SJSA1 (cell line): ENCODE data around the gene HPSE2. TPM values are rescaled to one million over a fixed set of nuclear protein-coding genes. Genes with fewer than 3 reads are reported as not detected.
"Not testable (repeated sequence)": the region's sequence is repeated elsewhere in the genome, so short reads cannot be mapped to it uniquely, and the experiment has no call there.

Experiments
- DNase-seq, 2 experiments: peaks; one replicate each; pipeline ENCODE4 v3.0.0-alpha.2; 2015 to 2020; ENCODE audit warnings: low spot score in 2 of 2, low read depth in 1 of 2
- H3K27ac ChIP-seq: fragments of 250-450 bp; sonication (Bioruptor Pico); 2 replicates; pipeline ENCODE4 v1.5.1; 2020; ENCODE audit warnings: mild to moderate bottlenecking, moderate library complexity
- H3K27me3 ChIP-seq: fragments of 250-450 bp; sonication (Bioruptor Pico); replicated peaks from 2 replicates; pipeline ENCODE4 v1.5.1; 2020; ENCODE audit warnings: mild to moderate bottlenecking, moderate library complexity
- H3K36me3 ChIP-seq: fragments of 250-450 bp; sonication (Bioruptor Pico); 2 replicates; pipeline ENCODE4 v1.5.1; 2020; ENCODE audit warnings: mild to moderate bottlenecking
- H3K4me1 ChIP-seq: fragments of 250-450 bp; sonication (Bioruptor Pico); replicated peaks from 2 replicates; pipeline ENCODE4 v1.6.1; 2021; ENCODE audit warnings: mild to moderate bottlenecking
- H3K4me3 ChIP-seq: fragments of 250-450 bp; sonication (Bioruptor Pico); 2 replicates; pipeline ENCODE4 v1.5.1; 2020; ENCODE audit warnings: mild to moderate bottlenecking
- H3K9me3 ChIP-seq: fragments of 250-450 bp; sonication (Bioruptor Pico); replicated peaks from 2 replicates; pipeline ENCODE4 v1.5.1; 2020; ENCODE audit warnings: mild to moderate bottlenecking
- total RNA-seq: library from RNA; depleted of rRNA; stranded (reverse); fragments of >200 nt; shearing (Covaris generic); gene quantifications from 2 replicates; pipeline ENCODE4 v1.2.3, GENCODE V29; 2014

Gene HPSE2
- total RNA-seq, 1 experiment from 2014 or later, result not detected

- Histone ChIP-seq H3K4me1 (no peaks in the 10 kb centered on the region), H3K27me3 (no peaks in the 10 kb centered on the region; the same call in 1 of the 2 replicates), H3K9me3 (no peaks in the 10 kb centered on the region), H3K36me3 (no peaks in the 10 kb centered on the region), H3K4me3 (no peak overlapping the region), H3K27ac (no peak overlapping the region)
- no peak for DNase-seq
Observed at GRCh38 chr10:98525969-98526368, 709.7 kb downstream of the HPSE2 start.

GRCh38 chr10:98524124-98524523 is 711.5 kb downstream of the HPSE2 start:
- no peaks in the 10 kb centered on the region for H3K4me1 ChIP-seq
- no peaks in the 10 kb centered on the region for H3K36me3 ChIP-seq
- no peak overlapping the region for H3K27ac ChIP-seq
- no peak overlapping the region for H3K4me3 ChIP-seq
- no peaks in the 10 kb centered on the region for H3K9me3 ChIP-seq
- no peaks in the 10 kb centered on the region; the same call in 1 of the 2 replicates for H3K27me3 ChIP-seq
- no peak for DNase-seq

GRCh38 chr10:98519841-98520240 is 715.8 kb downstream of the HPSE2 start:
- H3K9me3 ChIP-seq, result no peaks in the 10 kb centered on the region
- H3K27me3 ChIP-seq, result no peaks in the 10 kb centered on the region
- DNase-seq, result no peak
- H3K4me1 ChIP-seq, result no peaks in the 10 kb centered on the region
- no peak overlapping the region for H3K4me3 ChIP-seq
- H3K36me3 ChIP-seq, result no peaks in the 10 kb centered on the region
- no peak overlapping the region for H3K27ac ChIP-seq

- no peak overlapping the region for H3K27ac ChIP-seq
- no peaks in the 10 kb centered on the region for H3K9me3 ChIP-seq
- no peaks in the 10 kb centered on the region for H3K36me3 ChIP-seq
- H3K27me3 ChIP-seq, result no peaks in the 10 kb centered on the region
- H3K4me1 ChIP-seq, result no peaks in the 10 kb centered on the region
- H3K4me3 ChIP-seq, result no peak overlapping the region
- DNase-seq, result no peak
Observed at GRCh38 chr10:98517672-98518071, 718.0 kb downstream of the HPSE2 start.

- H3K27me3 ChIP-seq, result no peaks in the 10 kb centered on the region
- no peaks in the 10 kb centered on the region for H3K36me3 ChIP-seq
- H3K4me3 ChIP-seq, result no peak overlapping the region
- no peak overlapping the region for H3K27ac ChIP-seq
- DNase-seq, result no peak
- H3K9me3 ChIP-seq, result no peaks in the 10 kb centered on the region
- H3K4me1 ChIP-seq, result no peaks in the 10 kb centered on the region
Observed at GRCh38 chr10:98516352-98516751, 719.3 kb downstream of the HPSE2 start.

- H3K27me3 ChIP-seq, result no peaks in the 10 kb centered on the region
- no peaks in the 10 kb centered on the region for H3K36me3 ChIP-seq
- H3K4me3 ChIP-seq, result no peak overlapping the region
- no peak for DNase-seq
- no peak overlapping the region for H3K27ac ChIP-seq
- H3K4me1 ChIP-seq, result no peaks in the 10 kb centered on the region
- H3K9me3 ChIP-seq, result no peaks in the 10 kb centered on the region
Observed at GRCh38 chr10:98513704-98514103, 721.9 kb downstream of the HPSE2 start.

GRCh38 chr10:98511876-98512275 is 723.8 kb downstream of the HPSE2 start:
- H3K27me3 ChIP-seq, result no peaks in the 10 kb centered on the region
- H3K9me3 ChIP-seq, result no peaks in the 10 kb centered on the region
- no peak overlapping the region for H3K27ac ChIP-seq
- H3K4me1 ChIP-seq, result no peaks in the 10 kb centered on the region
- H3K36me3 ChIP-seq, result no peaks in the 10 kb centered on the region
- no peak for DNase-seq
- H3K4me3 ChIP-seq, result no peak overlapping the region

GRCh38 chr10:98510412-98510995 is 725.1 kb downstream of the HPSE2 start:
- Histone ChIP-seq H3K9me3 (no peaks in the 10 kb centered on the region), H3K27me3 (no peaks in the 10 kb centered on the region), H3K36me3 (no peaks in the 10 kb centered on the region), H3K27ac (no peak overlapping the region), H3K4me3 (no peak overlapping the region), H3K4me1 (no peaks in the 10 kb centered on the region)
- no peak for DNase-seq

GRCh38 chr10:98509745-98510144 is 725.9 kb downstream of the HPSE2 start:
- Histone ChIP-seq H3K27me3 (no peaks in the 10 kb centered on the region), H3K4me3 (no peak overlapping the region), H3K9me3 (no peaks in the 10 kb centered on the region), H3K4me1 (no peaks in the 10 kb centered on the region), H3K36me3 (no peaks in the 10 kb centered on the region), H3K27ac (no peak overlapping the region)
- no peak for DNase-seq

GRCh38 chr10:98502535-98502934 is 733.1 kb downstream of the HPSE2 start:
- not testable (repeated sequence) for H3K36me3 ChIP-seq, H3K4me3 ChIP-seq, H3K9me3 ChIP-seq, H3K27ac ChIP-seq, H3K4me1 ChIP-seq, H3K27me3 ChIP-seq, DNase-seq

GRCh38 chr10:98492763-98493162 is 742.9 kb downstream of the HPSE2 start:
- no peak for DNase-seq
- Histone ChIP-seq H3K36me3 (no peaks in the 10 kb centered on the region), H3K4me3 (no peak overlapping the region)

GRCh38 chr10:98489561-98490481 is 745.8 kb downstream of the HPSE2 start:
- Histone ChIP-seq H3K27ac (no peak overlapping the region), H3K4me1 (no peaks in the 10 kb centered on the region), H3K9me3 (no peaks in the 10 kb centered on the region), H3K4me3 (no peak overlapping the region), H3K36me3 (no peaks in the 10 kb centered on the region), H3K27me3 (no peaks in the 10 kb centered on the region)
- no peak for DNase-seq

More at GRCh38 chr10:98492763-98493162, 742.9 kb downstream of the HPSE2 start:
- Histone ChIP-seq H3K27me3 (no peaks in the 10 kb centered on the region), H3K4me1 (no peaks in the 10 kb centered on the region), H3K27ac (no peak overlapping the region), H3K9me3 (no peaks in the 10 kb centered on the region)

- Histone ChIP-seq H3K4me3 (no peak overlapping the region), H3K4me1 (no peaks in the 10 kb centered on the region), H3K36me3 (no peaks in the 10 kb centered on the region), H3K27me3 (no peaks in the 10 kb centered on the region), H3K9me3 (no peaks in the 10 kb centered on the region), H3K27ac (no peak overlapping the region)
- DNase-seq, result no peak
Observed at GRCh38 chr10:98488669-98489430, 746.8 kb downstream of the HPSE2 start.

- Histone ChIP-seq H3K4me3 (no peak overlapping the region), H3K27ac (no peak overlapping the region), H3K4me1 (no peaks in the 10 kb centered on the region), H3K36me3 (no peaks in the 10 kb centered on the region), H3K27me3 (no peaks in the 10 kb centered on the region), H3K9me3 (no peaks in the 10 kb centered on the region)
- no peak for DNase-seq
Observed at GRCh38 chr10:98487649-98488048, 748.0 kb downstream of the HPSE2 start.
